Mammary microvascular endothelial cell (primary cell): ENCODE results near the gene ANKRD10. TPM values are rescaled to one million over a fixed set of nuclear protein-coding genes. Genes with fewer than 3 reads are reported as not detected.

ENCODE experiments used
- total RNA-seq: library from RNA; depleted of rRNA; stranded (reverse); fragments of >200 nt; gene quantifications from 2 replicates; pipeline ENCODE4 v1.2.3, GENCODE V29; 2015

ANKRD10 gene
- 17.8 and 22.3 TPM in 2 replicates for total RNA-seq

DNA sequence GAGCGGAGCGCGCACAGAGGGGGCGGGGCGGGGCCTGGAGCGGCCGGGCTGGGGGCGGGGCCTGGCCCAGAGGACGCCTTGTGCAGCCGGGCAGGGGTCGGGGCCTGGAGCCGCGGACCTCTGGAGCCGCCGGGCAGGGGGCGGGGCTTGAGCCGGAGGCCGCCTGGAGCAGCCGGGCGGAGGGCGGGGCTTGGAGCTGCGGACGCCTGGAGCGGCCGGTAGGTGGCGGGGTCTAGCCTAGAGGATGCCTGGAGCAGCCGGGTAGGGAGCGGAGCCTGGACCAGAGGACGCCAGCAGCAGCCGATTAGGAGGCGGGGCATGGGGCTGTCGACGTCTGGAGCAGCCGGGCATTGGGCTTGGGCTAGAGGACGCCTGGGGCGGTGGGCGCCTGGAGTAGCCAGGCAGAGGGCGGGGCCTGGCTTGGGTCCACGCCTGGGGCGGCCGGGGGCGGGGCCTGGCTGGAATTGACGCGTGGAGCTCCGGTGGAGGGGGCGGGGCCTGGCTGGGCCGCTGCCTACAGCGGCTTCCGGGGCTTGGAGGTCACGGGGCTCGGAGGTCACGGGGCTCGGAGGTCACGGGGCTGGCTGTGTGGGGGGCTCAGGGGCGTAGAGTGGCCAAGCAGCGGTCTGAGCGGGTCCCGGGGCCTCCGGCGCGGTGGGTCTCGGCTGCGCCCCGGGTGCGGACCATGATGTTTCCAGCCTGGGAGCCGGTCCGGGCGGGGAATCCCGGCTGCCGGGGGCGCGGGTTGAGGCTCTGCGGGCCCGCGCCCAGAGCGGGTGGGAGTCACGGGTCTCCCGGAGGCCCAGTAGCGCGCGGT, at the start of gene ANKRD10:
Gene ANKRD10, minus strand, starts transcription at position 13 of the 817 bp plus-strand sequence. CDS start 135 bp downstream, outside the sequence.

Other genes starting within 250 kb of the ANKRD10 start
- 38.4 and 51.6 TPM in 2 replicates for gene CARS2, start 209.0 kb downstream of the ANKRD10 start, total RNA-seq
- 8.7 and 15.4 TPM in 2 replicates for gene ING1, start 201.4 kb downstream of the ANKRD10 start, total RNA-seq
- gene ARHGEF7, start 200.2 kb upstream of the ANKRD10 start, total RNA-seq, result 63.1 and 68.4 TPM in 2 replicates